ENCODE results near the gene CTBP1. TPM values are rescaled to one million over a fixed set of nuclear protein-coding genes. Genes with fewer than 3 reads are reported as not detected.

Gene CTBP1
- polyA plus RNA-seq, 3 donors, result 21.3 to 226 (median 42.1) TPM

DNA sequence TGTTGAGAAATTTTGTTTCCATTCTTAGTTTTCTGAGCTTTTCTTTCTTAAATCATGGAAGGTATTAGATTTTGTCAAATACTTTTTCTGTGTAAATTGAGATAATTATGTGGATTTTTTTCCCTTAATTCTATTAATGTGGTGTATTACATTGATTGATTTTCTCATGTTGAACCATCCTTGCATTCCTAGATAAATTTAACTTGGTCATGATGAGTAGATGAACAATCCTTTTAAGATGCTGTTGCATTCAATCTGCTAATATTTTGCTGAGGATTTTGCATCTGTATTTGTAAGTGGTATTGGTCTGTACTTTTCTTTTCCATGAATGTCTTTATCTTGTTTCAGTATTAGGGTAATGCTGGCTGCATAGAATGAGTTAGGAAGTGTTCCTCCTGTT is 20.3 kb upstream of the CTBP1 start:
- peaks cover 0 to 8% (median 0%) of the 10 kb centered on the region in 3 donors for H3K27me3 Mint-ChIP-seq (ENCODE audit: low read depth in 3 of 3)
- Histone ChIP-seq H3K9me3 (replicated peaks in 1 of 2; ENCODE audit: control insufficient read depth in 1 of 2, insufficient read depth in 1 of 2, low read length in 2 of 2) (peaks cover 5 to 9% of the 10 kb centered on the region in 2 donors), H3K27ac (ENCODE audit: low read depth in 1 of 2, low read length in 2 of 2) (no peak overlapping the region), H3K4me3 (replicated peaks in 1 of 3; ENCODE audit: low read depth in 2 of 3, low read length in 3 of 3) (no peak overlapping the region), H3K36me3 (replicated peaks in 1 of 2; ENCODE audit: control insufficient read depth in 1 of 2, insufficient read depth in 2 of 2, low read length in 2 of 2) (no peaks in the 10 kb centered on the region), H3K9ac (ENCODE audit: insufficient read depth, low read length, poor library complexity, severe bottlenecking) (no peak overlapping the region), H3K4me2 (replicated peaks; ENCODE audit: extremely low read depth, low read length, poor library complexity, severe bottlenecking) (no peak overlapping the region), H3K79me2 (ENCODE audit: insufficient read depth, low read length) (no peaks in the 10 kb centered on the region), H3K4me1 (ENCODE audit: control insufficient read depth in 1 of 2, insufficient read depth in 2 of 2, low read length in 2 of 2) (no peaks in the 10 kb centered on the region), H2AFZ (ENCODE audit: insufficient read depth, low read depth, low read length, poor library complexity, severe bottlenecking) (no peak overlapping the region), H4K20me1 (ENCODE audit: insufficient read depth, low read length) (no peaks in the 10 kb centered on the region), H3K27me3 (ENCODE audit: control insufficient read depth in 2 of 2, insufficient read depth in 2 of 2, low read length in 2 of 2) (no peaks in the 10 kb centered on the region)
- H3K4me1 Mint-ChIP-seq, result peaks cover 3% of the 10 kb centered on the region
- H3K27ac Mint-ChIP-seq, result no peak overlapping the region
- peaks cover 6 to 37% (median 18%) of the 10 kb centered on the region in 7 donors for H3K9me3 Mint-ChIP-seq
- intact Hi-C loops (cut with micrococcal nuclease), result loop anchor here (5.0 kb wide), 1 partner anchor 137 kb away; no protein-coding TSS in a partner anchor
- no peak overlapping the region for H3K4me3 Mint-ChIP-seq
- TF ChIP-seq, protein P1, sequence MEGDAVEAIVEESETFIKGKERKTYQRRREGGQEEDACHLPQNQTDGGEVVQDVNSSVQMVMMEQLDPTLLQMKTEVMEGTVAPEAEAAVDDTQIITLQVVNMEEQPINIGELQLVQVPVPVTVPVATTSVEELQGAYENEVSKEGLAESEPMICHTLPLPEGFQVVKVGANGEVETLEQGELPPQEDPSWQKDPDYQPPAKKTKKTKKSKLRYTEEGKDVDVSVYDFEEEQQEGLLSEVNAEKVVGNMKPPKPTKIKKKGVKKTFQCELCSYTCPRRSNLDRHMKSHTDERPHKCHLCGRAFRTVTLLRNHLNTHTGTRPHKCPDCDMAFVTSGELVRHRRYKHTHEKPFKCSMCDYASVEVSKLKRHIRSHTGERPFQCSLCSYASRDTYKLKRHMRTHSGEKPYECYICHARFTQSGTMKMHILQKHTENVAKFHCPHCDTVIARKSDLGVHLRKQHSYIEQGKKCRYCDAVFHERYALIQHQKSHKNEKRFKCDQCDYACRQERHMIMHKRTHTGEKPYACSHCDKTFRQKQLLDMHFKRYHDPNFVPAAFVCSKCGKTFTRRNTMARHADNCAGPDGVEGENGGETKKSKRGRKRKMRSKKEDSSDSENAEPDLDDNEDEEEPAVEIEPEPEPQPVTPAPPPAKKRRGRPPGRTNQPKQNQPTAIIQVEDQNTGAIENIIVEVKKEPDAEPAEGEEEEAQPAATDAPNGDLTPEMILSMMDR (IDR thresholded peaks at IDR 0.05), result no peak
- no peak for DNase-seq
- H3K36me3 Mint-ChIP-seq, result peaks cover 0 to 2% of the 10 kb centered on the region in 2 donors

- H3K27me3 ChIP-seq (ENCODE audit: control insufficient read depth in 2 of 2, insufficient read depth in 2 of 2, low read length in 2 of 2), result no peaks in the 10 kb centered on the region
- Mint-ChIP-seq H3K27ac (peak overlapping the region in 1 of 7 donors; percentile 5), H3K36me3 (peaks cover 0 to 2% of the 10 kb centered on the region in 2 donors), H3K27me3 (ENCODE audit: low read depth in 3 of 3) (peaks cover 0 to 8% (median 0%) of the 10 kb centered on the region in 3 donors), H3K9me3 (peaks cover 6 to 45% (median 18%) of the 10 kb centered on the region in 7 donors), H3K4me3 (no peak overlapping the region), H3K4me1 (peaks cover 3% of the 10 kb centered on the region)
- H2AFZ ChIP-seq (ENCODE audit: insufficient read depth, low read depth, low read length, poor library complexity, severe bottlenecking), result no peak overlapping the region
- no peak overlapping the region for H3K9ac ChIP-seq (ENCODE audit: insufficient read depth, low read length, poor library complexity, severe bottlenecking)
- no peak overlapping the region for H3K27ac ChIP-seq (ENCODE audit: low read depth in 1 of 2, low read length in 2 of 2)
- H3K4me1 ChIP-seq (ENCODE audit: control insufficient read depth in 1 of 2, insufficient read depth in 2 of 2, low read length in 2 of 2), result no peaks in the 10 kb centered on the region
- H3K9me3 ChIP-seq (replicated peaks in 1 of 2; ENCODE audit: control insufficient read depth in 1 of 2, insufficient read depth in 1 of 2, low read length in 2 of 2), result peaks cover 8 to 9% of the 10 kb centered on the region in 2 donors
- no peak overlapping the region for H3K4me3 ChIP-seq (replicated peaks in 1 of 3; ENCODE audit: low read depth in 2 of 3, low read length in 3 of 3)
- no peaks in the 10 kb centered on the region for H3K36me3 ChIP-seq (replicated peaks in 1 of 2; ENCODE audit: control insufficient read depth in 1 of 2, insufficient read depth in 2 of 2, low read length in 2 of 2)
- 97% methylated on average over 5 of the region's 9 CpGs for WGBS (ENCODE audit: insufficient coverage)
- intact Hi-C loops (cut with micrococcal nuclease), result loop anchor here (2.0 to 5.0 kb wide), 2 partner anchors 100 to 135 kb away; no protein-coding TSS in a partner anchor
- no peaks in the 10 kb centered on the region for H3K79me2 ChIP-seq (ENCODE audit: insufficient read depth, low read length)
- TF ChIP-seq, protein P1 (IDR thresholded peaks at IDR 0.05), result no peak
- no peaks in the 10 kb centered on the region for H4K20me1 ChIP-seq (ENCODE audit: insufficient read depth, low read length)
- DNase-seq, result no peak
- no peak overlapping the region for H3K4me2 ChIP-seq (replicated peaks; ENCODE audit: extremely low read depth, low read length, poor library complexity, severe bottlenecking)
These were observed 18.2 kb upstream of the CTBP1 start for GRCh38 chr4:1266881-1267763.
